Suprapubic skin (tissue), 4 donors: ENCODE results near the gene HOXB5. TPM values are rescaled to one million over a fixed set of nuclear protein-coding genes. Genes with fewer than 3 reads are reported as not detected.

Source experiments
- DNase-seq, 2 donors: peaks; one replicate each; pipeline ENCODE4 v3.0.0-alpha.2; 2019; ENCODE audit warnings: low spot score in 2 of 2
- H3K27ac ChIP-seq: fragments of 200-600 bp; sonication (generic); one replicate; pipeline ENCODE4 v1.5.1; 2019
- H3K27me3 ChIP-seq: fragments of 200-600 bp; sonication (generic); one replicate; pipeline ENCODE4 v1.5.1; 2019
- H3K36me3 ChIP-seq: fragments of 200-600 bp; sonication (generic); one replicate; pipeline ENCODE4 v1.5.1; 2019
- H3K4me1 ChIP-seq: fragments of 200-600 bp; sonication (generic); one replicate; pipeline ENCODE4 v1.5.1; 2019
- H3K4me3 ChIP-seq: fragments of 200-600 bp; sonication (generic); one replicate; pipeline ENCODE4 v1.5.1; 2019; ENCODE audit warnings: mild to moderate bottlenecking
- H3K9me3 ChIP-seq: fragments of 200-600 bp; sonication (generic); one replicate; pipeline ENCODE4 v1.5.1; 2019
- EP300 ChIP-seq: sonication (generic); formaldehyde crosslinking; IDR thresholded peaks from one replicate; pipeline ENCODE4 v1.6.1; 2017; ENCODE audit warnings: antibody characterized with exemption
- POLR2A ChIP-seq, 2 donors: fragments of 450-650 bp; IDR thresholded peaks; one replicate each; pipeline ENCODE4 v1.6.1; 2017; ENCODE audit warnings: antibody characterized with exemption in 2 of 2, mild to moderate bottlenecking in 2 of 2, moderate library complexity in 2 of 2
- POLR2AphosphoS5 ChIP-seq, 3 donors: sonication (generic); formaldehyde crosslinking; IDR thresholded peaks; one replicate each; pipeline ENCODE4 v1.6.1; 2017; ENCODE audit warnings: antibody characterized with exemption in 3 of 3
- WGBS: methylation state at CpG from one replicate; pipeline ENCODE4 v1.1.5; 2018; 5-methylcytosine and 5-hydroxymethylcytosine counted together
- total RNA-seq, 4 donors: library from RNA; depleted of rRNA; stranded (reverse); fragments of >200 nt; gene quantifications; one replicate each; pipeline ENCODE4 v1.1.0, GENCODE V29; 2016
- TF ChIP-seq, protein P1 (sequence below), 2 donors: fragments of 200-600 bp in 1 of 2; fragments of 450-650 bp in 1 of 2; sonication (generic) in 1 of 2; IDR thresholded peaks; one replicate each; pipeline ENCODE4 v1.5.1; 2016 to 2019; ENCODE audit warnings: antibody characterized with exemption in 2 of 2, mild to moderate bottlenecking in 1 of 2, moderate library complexity in 1 of 2

The HOXB5 gene
- total RNA-seq, 4 donors from 2014 or later: 0.72 to 0.80 TPM; not detected in 2

DNA sequence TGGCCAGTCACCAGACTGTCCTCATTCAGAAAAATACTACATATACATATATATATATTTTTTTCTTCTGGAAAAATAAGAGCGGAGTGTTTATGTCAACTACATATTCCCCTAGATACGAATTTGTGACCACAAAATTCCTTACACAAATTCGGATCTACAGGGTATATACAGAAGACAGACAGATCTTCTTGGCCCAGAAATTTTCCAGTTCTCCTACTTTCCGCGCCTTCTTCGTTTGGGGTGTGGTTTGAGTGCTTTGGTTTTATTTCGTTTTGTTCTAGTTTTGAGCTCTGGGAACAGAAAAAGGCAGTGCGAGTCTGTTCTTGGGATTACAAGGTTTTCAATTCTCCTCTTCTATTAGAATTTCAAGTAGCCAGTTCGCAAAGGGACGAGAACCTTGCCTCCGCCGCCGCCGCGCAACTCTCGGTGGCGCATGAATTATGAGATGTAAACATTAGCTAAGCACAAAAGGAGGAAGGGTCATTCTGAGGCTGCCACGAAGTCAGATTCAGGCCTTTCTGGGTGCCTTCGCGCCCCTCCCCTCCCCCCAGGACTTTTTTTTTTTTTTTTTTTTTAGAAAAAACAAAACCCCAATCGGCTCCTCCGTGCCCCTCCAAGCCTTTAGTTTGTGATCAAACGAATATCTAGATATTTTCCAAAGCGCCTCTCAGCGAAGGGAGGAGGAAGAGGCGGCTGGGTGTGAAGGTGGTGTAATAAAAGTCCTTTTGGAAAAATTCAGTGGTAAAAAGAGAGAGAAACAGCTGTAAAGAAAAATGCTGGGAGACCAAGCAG is 13.6 kb downstream of the HOXB5 start:
- no peak for DNase-seq
- no peaks in the 10 kb centered on the region for H3K36me3 ChIP-seq
- TF ChIP-seq, protein P1, sequence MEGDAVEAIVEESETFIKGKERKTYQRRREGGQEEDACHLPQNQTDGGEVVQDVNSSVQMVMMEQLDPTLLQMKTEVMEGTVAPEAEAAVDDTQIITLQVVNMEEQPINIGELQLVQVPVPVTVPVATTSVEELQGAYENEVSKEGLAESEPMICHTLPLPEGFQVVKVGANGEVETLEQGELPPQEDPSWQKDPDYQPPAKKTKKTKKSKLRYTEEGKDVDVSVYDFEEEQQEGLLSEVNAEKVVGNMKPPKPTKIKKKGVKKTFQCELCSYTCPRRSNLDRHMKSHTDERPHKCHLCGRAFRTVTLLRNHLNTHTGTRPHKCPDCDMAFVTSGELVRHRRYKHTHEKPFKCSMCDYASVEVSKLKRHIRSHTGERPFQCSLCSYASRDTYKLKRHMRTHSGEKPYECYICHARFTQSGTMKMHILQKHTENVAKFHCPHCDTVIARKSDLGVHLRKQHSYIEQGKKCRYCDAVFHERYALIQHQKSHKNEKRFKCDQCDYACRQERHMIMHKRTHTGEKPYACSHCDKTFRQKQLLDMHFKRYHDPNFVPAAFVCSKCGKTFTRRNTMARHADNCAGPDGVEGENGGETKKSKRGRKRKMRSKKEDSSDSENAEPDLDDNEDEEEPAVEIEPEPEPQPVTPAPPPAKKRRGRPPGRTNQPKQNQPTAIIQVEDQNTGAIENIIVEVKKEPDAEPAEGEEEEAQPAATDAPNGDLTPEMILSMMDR (IDR thresholded peaks at IDR 0.05): no peak
- TF ChIP-seq EP300 (no peak), POLR2A (IDR thresholded peaks at IDR 0.05) (no peak), POLR2AphosphoS5 (IDR thresholded peaks at IDR 0.05) (no peak)
- 63% methylated on average over 26 of the region's 26 CpGs for WGBS
- H3K4me1 ChIP-seq: peaks cover 75% of the 10 kb centered on the region
- peaks cover 6% of the 10 kb centered on the region for H3K27me3 ChIP-seq
- peak overlapping the region; percentile 85 for H3K27ac ChIP-seq
- H3K9me3 ChIP-seq: no peaks in the 10 kb centered on the region
- peak overlapping the region; percentile 69 for H3K4me3 ChIP-seq

GRCh38 chr17:48579471-48579759 is 14.2 kb downstream of the HOXB5 start:
- peak overlapping the region; percentile 69 for H3K4me3 ChIP-seq
- 60% methylated on average over 7 of the region's 7 CpGs for WGBS
- peaks cover 6% of the 10 kb centered on the region for H3K27me3 ChIP-seq

DNA sequence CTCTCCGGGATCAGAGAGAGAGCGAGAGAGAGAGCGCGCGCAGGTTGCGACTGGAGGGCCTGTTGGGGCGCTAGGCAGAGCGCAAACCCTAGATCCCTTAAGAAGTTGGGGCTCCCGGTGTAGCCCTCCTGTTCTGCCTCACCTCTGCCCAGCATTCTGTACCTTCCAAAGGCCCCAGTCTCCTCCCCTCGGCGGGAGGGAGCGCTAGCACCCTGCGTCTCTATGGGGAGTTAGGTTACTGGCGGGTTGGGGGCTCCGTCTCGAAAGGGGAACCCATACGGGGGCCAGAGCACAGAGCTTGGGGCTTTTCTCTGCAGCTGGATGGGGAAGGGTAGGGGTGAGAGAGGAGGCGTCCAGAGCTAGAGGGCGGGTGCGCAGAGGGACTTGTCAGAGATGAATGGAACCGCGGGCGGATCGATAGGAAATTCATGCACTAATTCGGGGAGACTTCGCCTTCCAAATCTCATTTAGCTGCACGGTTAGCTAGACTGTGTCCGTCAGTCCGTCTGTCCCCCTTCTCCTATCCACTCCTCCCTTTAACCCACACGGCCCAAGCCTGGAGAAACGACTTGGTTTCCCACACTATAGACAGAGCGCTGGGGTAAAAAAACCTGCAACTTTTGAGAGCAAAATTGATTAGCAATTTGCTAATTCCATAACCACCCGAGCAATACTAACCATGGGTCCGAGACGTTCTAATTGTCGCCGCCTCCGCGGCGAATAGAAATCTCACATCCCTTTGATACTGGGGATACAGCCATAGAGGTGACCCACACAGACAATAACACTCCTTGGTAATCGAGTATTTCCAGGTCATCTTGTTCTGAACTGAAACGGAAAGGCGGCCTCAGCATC is 14.7 kb downstream of the HOXB5 start:
- Histone ChIP-seq H3K9me3 (no peaks in the 10 kb centered on the region), H3K4me3 (peak overlapping the region; percentile 69), H3K36me3 (no peaks in the 10 kb centered on the region), H3K27me3 (peaks cover 6% of the 10 kb centered on the region), H3K4me1 (peaks cover 75% of the 10 kb centered on the region), H3K27ac (peak overlapping the region; percentile 85)
- WGBS: 25% methylated on average over 38 of the region's 43 CpGs
- no peak for DNase-seq
- TF ChIP-seq POLR2A (IDR thresholded peaks at IDR 0.05) (no peak), EP300 (no peak), POLR2AphosphoS5 (IDR thresholded peaks at IDR 0.05) (no peak)
- TF ChIP-seq, protein P1 (IDR thresholded peaks at IDR 0.05): no peak

More at GRCh38 chr17:48579471-48579759, 14.2 kb downstream of the HOXB5 start:
- Histone ChIP-seq H3K4me1 (peaks cover 75% of the 10 kb centered on the region), H3K27ac (peak overlapping the region; percentile 85), H3K36me3 (no peaks in the 10 kb centered on the region), H3K9me3 (no peaks in the 10 kb centered on the region)
- DNase-seq: no peak
- TF ChIP-seq POLR2AphosphoS5 (IDR thresholded peaks at IDR 0.05) (no peak), POLR2A (IDR thresholded peaks at IDR 0.05) (no peak), EP300 (no peak)
- TF ChIP-seq, protein P1 (IDR thresholded peaks at IDR 0.05): no peak

- H3K27ac ChIP-seq: peak within 1 kb of the TSS; percentile 85
- WGBS: under 1% methylated on average over 23 of the region's 58 CpGs
Observed at GRCh38 chr17:48577946-48578615, 15.5 kb downstream of the HOXB5 start, which contains the start of gene HOXB4. Gene HOXB4, minus strand, starts transcription at chr17:48578350. Its CDS starts 31 bp downstream, at chr17:48578319.

More at GRCh38 chr17:48577946-48578615, 15.5 kb downstream of the HOXB5 start, which contains the start of gene HOXB4:
- Histone ChIP-seq H3K36me3 (no peaks in the 10 kb centered on the region), H3K4me3 (peak within 1 kb of the TSS; percentile 69), H3K27me3 (peaks cover 6% of the 10 kb centered on the region), H3K4me1 (peaks cover 79% of the 10 kb centered on the region), H3K9me3 (no peaks in the 10 kb centered on the region)
- peak; percentile 93 to 95 for DNase-seq
- TF ChIP-seq EP300 (no peak), POLR2AphosphoS5 (IDR thresholded peaks at IDR 0.05) (no peak), POLR2A (IDR thresholded peaks at IDR 0.05) (no peak)
- TF ChIP-seq, protein P1 (IDR thresholded peaks at IDR 0.05): no peak
